ENCODE data around the gene TOLLIP. TPM values are rescaled to one million over a fixed set of nuclear protein-coding genes. Genes with fewer than 3 reads are reported as not detected.

The TOLLIP gene
- total and polyA plus RNA-seq, 2 of the 4 experiments (the other 2 are of a cell fraction): 19.7 to 42.9 TPM

DNA sequence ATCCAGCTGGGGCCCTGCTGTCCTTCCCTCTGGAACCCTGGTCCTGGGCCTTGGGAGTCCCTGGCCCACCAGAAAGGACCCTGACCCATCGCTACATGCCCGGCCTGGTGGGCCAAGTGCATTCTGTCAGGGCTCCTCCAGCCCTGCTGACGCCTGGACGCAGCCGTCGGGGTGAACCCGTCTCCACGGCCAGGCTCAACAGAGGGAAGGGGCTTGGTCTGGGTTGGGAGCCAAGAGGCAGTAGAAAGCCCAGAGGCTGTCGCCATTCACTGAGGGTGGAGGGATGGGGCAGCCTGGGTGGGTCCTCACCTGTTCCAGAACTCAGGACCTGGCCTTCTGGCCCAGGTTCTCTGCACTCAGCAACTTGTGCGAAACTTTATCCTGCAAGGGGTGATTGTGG is 39.0 kb downstream of the TOLLIP start:
- Histone ChIP-seq H3K4ac (ENCODE audit: low read depth, low read length) (no peak overlapping the region), H2BK20ac (ENCODE audit: low read depth, low read length) (no peak overlapping the region), H3K9ac (ENCODE audit: low read depth, low read length) (no peak overlapping the region), H2AFZ (replicated peaks; ENCODE audit: low read length, poor library complexity) (no peak overlapping the region), H2AK5ac (ENCODE audit: low read depth, low read length) (no peak overlapping the region), H2AK9ac (replicated peaks; ENCODE audit: low read depth, low read length, poor library complexity) (no peak overlapping the region), H3K56ac (ENCODE audit: extremely low read depth, insufficient read depth, low read length) (no peak overlapping the region), H3K14ac (replicated peaks; ENCODE audit: low read depth, low read length) (no peak overlapping the region), H3K36me3 (ENCODE audit: control insufficient read depth, insufficient read depth, low read length) (peaks cover 11% of the 10 kb centered on the region; the same call in 1 of the 2 replicates), H2BK120ac (ENCODE audit: low read depth, low read length) (no peak overlapping the region), H3K23ac (ENCODE audit: low read depth, low read length) (no peak overlapping the region), H3K9me3 (ENCODE audit: control insufficient read depth, insufficient read depth, low read length) (no peaks in the 10 kb centered on the region), H3K4me3 (ENCODE audit: insufficient read depth, low read depth, low read length) (no peak overlapping the region), H4K91ac (ENCODE audit: insufficient read depth, low read depth, low read length) (no peak overlapping the region), H4K20me1 (ENCODE audit: insufficient read depth, low read length) (no peaks in the 10 kb centered on the region), H3K9me1 (ENCODE audit: insufficient read depth, low read length) (no peaks in the 10 kb centered on the region), H3K18ac (ENCODE audit: low read depth, low read length) (no peak overlapping the region), H3K79me1 (ENCODE audit: low read depth in 1 of 2, low read length in 2 of 2) (no peaks in the 10 kb centered on the region), H3K27ac (ENCODE audit: insufficient read depth, low read length) (no peak overlapping the region), H3K27me3 (ENCODE audit: control insufficient read depth, insufficient read depth, low read length) (no peaks in the 10 kb centered on the region), H3K4me2 (ENCODE audit: low read depth, low read length) (no peak overlapping the region), H4K8ac (ENCODE audit: low read depth in 2 of 2, low read length in 2 of 2) (no peak overlapping the region), H2BK5ac (ENCODE audit: low read depth, low read length, poor library complexity, severe bottlenecking) (no peak overlapping the region), H3K4me1 (ENCODE audit: control insufficient read depth, insufficient read depth, low read length) (no peaks in the 10 kb centered on the region), H2BK15ac (ENCODE audit: low read depth, low read length) (no peak overlapping the region), H4K5ac (ENCODE audit: low read depth, low read length) (no peak overlapping the region)
- POLR2A ChIA-PET (ENCODE audit: unreplicated experiment): no interaction called here
- in situ Hi-C loops (cut with MboI; ENCODE audit: low sequenced_read_pairs): no loop called here
- ATAC-seq (ENCODE audit: low read depth) (no peak; the same call in 1 of the 2 replicates), DNase-seq (no peak)
- intact Hi-C loops (cut with micrococcal nuclease): no loop called here
- no TSS peak for BruUV-seq (replicated peaks)
- dilution Hi-C loops (cut with HindIII; ENCODE audit: low sequenced_read_pairs, unreplicated experiment): no loop called here
- CTCF ChIA-PET: no interaction called here
- 86% methylated on average over 7 of the region's 10 CpGs; no CpG with 5 or more reads in 1 of the 2 experiments for WGBS, 2 experiments (ENCODE audit: extremely low coverage in 2 of 2, insufficient read length in 1 of 2)
- TF ChIP-seq MXI1 (IDR thresholded peaks at IDR 0.05; ENCODE audit: borderline replicate concordance, low read depth, low read length) (no peak), CEBPB (IDR thresholded peaks at IDR 0.05; ENCODE audit: low read depth, low read length) (no peak), NFE2L2 (IDR thresholded peaks at IDR 0.05; ENCODE audit: low read depth, low read length) (no peak), RCOR1 (IDR thresholded peaks at IDR 0.05; ENCODE audit: insufficient replicate concordance, low read length) (no peak), FOS (IDR thresholded peaks at IDR 0.05; ENCODE audit: low read depth, low read length) (no peak), SMC3 (IDR thresholded peaks at IDR 0.05; ENCODE audit: low read depth, low read length) (no peak)
- TF ChIP-seq, protein P1, sequence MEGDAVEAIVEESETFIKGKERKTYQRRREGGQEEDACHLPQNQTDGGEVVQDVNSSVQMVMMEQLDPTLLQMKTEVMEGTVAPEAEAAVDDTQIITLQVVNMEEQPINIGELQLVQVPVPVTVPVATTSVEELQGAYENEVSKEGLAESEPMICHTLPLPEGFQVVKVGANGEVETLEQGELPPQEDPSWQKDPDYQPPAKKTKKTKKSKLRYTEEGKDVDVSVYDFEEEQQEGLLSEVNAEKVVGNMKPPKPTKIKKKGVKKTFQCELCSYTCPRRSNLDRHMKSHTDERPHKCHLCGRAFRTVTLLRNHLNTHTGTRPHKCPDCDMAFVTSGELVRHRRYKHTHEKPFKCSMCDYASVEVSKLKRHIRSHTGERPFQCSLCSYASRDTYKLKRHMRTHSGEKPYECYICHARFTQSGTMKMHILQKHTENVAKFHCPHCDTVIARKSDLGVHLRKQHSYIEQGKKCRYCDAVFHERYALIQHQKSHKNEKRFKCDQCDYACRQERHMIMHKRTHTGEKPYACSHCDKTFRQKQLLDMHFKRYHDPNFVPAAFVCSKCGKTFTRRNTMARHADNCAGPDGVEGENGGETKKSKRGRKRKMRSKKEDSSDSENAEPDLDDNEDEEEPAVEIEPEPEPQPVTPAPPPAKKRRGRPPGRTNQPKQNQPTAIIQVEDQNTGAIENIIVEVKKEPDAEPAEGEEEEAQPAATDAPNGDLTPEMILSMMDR (conservative IDR thresholded peaks at IDR 0.05; ENCODE audit: low read depth, low read length): no peak
- TF ChIP-seq, protein P2, sequence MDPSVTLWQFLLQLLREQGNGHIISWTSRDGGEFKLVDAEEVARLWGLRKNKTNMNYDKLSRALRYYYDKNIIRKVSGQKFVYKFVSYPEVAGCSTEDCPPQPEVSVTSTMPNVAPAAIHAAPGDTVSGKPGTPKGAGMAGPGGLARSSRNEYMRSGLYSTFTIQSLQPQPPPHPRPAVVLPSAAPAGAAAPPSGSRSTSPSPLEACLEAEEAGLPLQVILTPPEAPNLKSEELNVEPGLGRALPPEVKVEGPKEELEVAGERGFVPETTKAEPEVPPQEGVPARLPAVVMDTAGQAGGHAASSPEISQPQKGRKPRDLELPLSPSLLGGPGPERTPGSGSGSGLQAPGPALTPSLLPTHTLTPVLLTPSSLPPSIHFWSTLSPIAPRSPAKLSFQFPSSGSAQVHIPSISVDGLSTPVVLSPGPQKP (IDR thresholded peaks at IDR 0.05; ENCODE audit: borderline replicate concordance, low read depth, low read length): no peak
- TF ChIP-seq, protein P3, sequence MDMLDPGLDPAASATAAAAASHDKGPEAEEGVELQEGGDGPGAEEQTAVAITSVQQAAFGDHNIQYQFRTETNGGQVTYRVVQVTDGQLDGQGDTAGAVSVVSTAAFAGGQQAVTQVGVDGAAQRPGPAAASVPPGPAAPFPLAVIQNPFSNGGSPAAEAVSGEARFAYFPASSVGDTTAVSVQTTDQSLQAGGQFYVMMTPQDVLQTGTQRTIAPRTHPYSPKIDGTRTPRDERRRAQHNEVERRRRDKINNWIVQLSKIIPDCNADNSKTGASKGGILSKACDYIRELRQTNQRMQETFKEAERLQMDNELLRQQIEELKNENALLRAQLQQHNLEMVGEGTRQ (IDR thresholded peaks at IDR 0.05; ENCODE audit: low read depth, low read length): no peak

Measured in IMR-90 (cell line).